OCI-LY7 (cell line): ENCODE results near the gene MTUS2.

Experiments
- CTCF ChIP-seq: fragments of 200-600 bp; sonication (generic); conservative IDR thresholded peaks from 2 replicates; pipeline ENCODE4 v1.5.1; 2014; ENCODE audit warnings: mild to moderate bottlenecking, antibody characterized with exemption, low read length, moderate library complexity, mixed read lengths
- EZH2phosphoT487 ChIP-seq: fragments of 200-600 bp; sonication (generic); IDR thresholded peaks from 2 replicates; pipeline ENCODE4 v1.6.1; 2018; ENCODE audit warnings: low read depth, borderline replicate concordance, mild to moderate bottlenecking, mixed run types, antibody characterized with exemption, low read length, moderate library complexity, mixed read lengths

- no peak for TF ChIP-seq CTCF
- no peak for TF ChIP-seq EZH2phosphoT487
Measured at GRCh38 chr13:29175250-29175873, 355.2 kb downstream of the MTUS2 start.
